HG02943 (cell line): ENCODE measurements around the gene C6orf120.

Experiments used
- ATAC-seq: cut with Tn5 transposase; IDR thresholded peaks from one replicate; pipeline ENCODE4 v1.9.1; 2021; ENCODE audit warnings: mild to moderate bottlenecking, low read depth, moderate library complexity; ENCODE audit not compliant: unreplicated experiment

C6orf120 gene

DNA sequence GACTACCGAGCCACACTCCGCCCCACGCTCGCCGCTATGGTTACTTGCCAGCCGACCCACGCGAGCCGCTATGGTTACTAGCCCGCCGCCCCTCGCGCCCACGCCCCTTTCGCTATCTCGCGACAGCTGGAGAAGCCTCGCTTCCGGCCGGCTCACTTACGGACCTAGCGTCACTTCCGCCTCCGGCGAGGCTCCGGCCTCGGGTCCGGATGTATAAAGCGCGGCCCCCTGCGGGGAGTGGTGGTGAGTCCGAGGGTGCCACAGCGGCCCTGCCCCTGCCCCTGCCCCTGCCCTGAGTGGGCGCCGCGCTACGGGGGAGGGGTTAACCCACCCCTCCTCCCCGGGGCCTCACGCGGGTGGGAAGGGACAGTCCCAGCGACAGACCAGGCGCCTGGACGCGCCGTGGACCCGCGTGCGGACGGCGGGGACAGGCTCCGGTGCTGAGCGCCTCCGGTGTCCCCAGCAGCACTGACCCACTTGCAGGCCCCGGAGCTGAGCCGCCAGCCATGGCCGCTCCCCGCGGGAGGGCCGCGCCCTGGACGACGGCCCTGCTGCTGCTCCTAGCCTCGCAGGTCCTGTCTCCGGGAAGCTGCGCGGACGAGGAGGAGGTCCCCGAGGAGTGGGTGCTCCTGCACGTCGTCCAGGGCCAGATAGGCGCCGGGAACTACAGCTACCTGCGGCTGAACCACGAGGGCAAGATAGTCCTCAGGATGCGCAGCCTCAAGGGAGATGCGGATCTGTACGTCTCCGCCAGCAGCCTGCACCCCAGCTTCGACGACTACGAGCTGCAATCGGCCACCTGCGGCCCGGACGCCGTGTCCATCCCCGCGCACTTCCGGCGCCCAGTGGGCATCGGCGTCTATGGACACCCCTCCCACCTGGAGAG, at the start of gene C6orf120, which contains the start of gene WDR27:
C6orf120 (plus strand) TSS at position 173 of the 886 bp plus-strand sequence; CDS start at position 507, 334 bp downstream.
WDR27 (minus strand) TSS at position 76 of the 886 bp plus-strand sequence. CDS start 13,024 bp downstream, outside the sequence.
- peak; percentile 93 for ATAC-seq

DNA sequence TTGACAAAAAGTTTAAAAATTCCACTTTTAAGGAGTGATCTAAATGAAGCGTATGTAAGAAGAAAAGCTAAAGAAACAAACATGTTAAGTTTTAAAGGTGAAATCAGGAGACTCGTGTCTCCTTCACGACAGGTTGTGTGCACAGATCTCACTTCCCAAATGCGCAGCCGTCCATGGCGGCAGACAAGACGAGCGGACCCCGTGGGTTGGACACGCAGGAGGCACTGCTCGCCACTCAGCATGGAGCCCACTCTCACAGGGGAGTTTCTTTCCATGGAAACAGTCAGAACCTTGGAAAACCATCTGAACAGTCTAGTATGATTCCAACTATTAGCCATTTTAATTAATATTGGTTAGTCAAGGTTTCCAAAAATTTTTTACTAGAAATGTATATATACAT, 49.0 kb upstream of the C6orf120 start:
- ATAC-seq = no peak

DNA sequence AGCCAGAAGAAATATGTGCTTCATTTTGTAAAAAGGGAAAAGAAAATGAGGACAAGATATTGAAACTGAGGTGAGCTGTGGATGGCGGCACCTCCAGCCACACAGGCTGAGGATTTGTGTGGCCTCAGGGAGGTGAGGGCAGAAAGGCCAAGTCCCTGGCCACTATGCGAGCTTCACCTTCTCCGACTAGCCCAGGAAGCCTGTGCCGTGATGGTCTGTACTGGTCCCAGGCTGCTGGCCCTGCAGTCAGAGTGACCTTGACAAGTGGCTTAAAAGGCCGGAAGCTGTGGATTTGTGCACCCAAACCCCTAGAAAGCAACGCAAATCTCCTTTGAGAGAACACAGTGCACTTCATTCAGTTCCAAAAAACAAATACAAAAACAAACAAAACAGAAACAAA, 48.2 kb upstream of the C6orf120 start:
- no peak for ATAC-seq

DNA sequence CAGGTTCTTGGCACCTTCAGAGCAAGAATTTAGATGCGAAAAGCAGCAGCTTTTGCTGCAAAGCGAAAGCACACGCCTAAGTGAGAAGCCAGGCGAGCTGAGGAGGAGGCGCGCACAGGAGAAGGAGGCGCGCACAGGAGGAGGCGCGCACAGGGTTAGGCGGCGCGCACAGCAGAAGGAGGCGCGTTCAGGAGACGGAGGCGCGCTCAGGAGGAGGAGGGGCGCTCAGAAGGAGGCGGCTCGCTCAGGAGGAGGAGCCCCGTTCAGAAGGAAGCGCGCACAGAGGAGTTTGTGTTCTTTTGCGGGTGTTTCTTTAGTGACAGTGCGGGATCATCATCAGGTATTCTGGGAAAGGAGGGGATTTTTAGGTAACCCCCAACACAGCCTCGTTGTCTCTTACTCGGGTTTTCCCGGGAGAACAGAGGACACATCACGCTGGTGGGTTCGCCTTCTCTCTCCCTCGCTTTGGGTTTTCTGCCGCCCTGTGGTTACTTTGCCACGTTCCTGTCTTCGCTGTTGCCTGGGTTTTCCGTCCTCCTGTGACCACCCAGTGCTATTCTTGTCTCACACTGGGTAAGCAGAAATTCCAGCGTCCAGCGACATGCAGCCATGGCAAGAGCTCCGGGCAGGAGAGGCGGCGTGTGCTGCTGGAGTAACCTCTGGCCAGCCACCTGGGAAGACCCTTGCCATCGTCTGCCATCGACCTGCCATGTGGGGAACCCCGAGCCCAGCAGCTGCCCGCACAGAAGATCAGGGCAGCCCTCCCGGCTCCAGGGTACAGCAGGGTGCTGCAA, 47.1 kb upstream of the C6orf120 start:
- peak; percentile 97 for ATAC-seq

DNA sequence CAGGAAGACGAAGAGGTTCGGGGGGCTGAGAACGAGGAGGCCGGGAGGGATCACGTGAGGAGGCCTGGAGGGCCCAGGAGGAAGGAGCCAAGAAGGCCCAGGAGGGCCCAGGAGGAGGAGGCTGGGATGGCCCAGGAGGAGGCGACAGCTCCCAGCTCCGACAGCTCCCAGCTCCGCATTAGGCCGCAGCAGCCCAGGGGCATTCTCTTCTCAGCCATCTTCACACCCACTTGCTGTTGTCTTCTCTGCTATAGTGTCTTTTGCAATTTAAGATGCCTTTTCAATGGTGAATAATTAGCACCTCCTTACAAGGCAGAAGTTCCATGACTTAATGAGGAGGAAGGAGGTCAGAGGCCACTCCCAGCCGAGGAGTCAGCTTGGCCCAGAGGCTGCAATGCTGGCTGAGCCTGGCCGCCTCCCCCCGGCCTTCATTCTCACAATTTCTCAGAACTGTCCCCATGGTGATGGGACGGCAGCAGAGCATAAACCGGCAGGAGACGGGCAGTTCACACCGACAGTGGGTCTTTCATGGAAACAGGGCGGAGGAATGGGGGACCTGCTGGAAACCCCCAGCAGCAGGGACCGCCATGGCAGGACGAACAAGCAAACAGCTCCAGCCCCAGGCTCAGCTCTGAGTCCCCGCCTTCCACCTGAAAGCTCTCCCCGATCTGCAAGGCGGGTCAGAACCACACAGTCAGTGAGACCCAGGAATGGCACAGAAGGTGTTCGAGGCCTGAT, 45.2 kb upstream of the C6orf120 start:
- ATAC-seq = no peak

DNA sequence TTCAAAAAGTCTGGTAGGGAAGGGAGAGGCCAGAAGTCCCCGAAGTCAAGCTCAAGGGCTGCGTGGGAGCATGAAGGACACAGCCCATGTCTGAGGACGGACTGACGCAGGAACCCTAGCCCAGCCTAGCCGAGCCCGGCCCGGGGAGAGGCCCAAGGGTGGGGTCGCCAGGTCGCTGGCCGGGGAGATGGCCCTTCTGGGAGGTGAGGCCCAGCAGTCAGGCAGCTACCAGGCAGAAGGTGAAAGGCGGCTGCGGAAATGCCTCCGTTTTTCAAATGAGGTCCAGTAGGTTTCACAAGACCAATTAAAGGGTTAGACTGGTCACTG, 44.7 kb upstream of the C6orf120 start:
- ATAC-seq = no peak

DNA sequence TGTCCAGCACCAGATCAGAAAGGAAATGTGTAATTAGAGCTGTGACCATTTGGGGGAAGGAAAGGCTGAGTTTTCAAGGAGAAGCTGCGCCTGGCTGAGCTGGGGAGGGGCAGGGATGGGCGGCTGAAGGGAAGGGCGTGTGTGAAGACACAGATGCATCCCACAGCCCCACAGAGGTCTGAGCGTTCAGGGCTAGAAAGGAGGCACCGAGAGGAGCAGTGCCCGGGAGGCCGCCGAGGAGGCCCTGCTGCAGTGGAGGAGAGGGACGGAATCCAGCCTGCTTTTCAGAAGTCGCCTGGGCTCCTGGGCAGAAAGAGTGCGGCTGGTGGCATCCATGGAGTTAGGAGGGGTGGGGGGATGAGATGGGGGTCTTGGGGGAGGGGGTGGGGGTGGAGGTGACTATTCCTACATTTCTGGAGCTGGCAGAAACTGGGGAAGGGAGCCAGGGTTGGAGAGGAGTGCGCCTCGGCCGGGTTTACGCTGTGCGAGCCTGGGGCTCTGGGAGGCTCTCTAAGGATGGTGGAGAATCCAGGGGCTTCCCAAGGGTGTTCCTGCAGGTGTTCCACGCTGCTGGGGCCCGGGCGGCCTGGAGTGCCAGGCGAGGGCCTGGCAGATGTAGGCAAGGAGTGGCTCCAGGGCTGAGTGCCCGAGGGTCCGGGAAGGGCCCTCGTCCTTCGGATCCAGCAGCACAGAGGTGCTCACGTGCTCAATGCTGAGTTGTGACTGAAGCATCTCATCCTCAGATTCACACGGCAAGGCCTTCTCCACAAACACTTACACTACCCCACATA, 41.9 kb upstream of the C6orf120 start:
- no peak for ATAC-seq

DNA sequence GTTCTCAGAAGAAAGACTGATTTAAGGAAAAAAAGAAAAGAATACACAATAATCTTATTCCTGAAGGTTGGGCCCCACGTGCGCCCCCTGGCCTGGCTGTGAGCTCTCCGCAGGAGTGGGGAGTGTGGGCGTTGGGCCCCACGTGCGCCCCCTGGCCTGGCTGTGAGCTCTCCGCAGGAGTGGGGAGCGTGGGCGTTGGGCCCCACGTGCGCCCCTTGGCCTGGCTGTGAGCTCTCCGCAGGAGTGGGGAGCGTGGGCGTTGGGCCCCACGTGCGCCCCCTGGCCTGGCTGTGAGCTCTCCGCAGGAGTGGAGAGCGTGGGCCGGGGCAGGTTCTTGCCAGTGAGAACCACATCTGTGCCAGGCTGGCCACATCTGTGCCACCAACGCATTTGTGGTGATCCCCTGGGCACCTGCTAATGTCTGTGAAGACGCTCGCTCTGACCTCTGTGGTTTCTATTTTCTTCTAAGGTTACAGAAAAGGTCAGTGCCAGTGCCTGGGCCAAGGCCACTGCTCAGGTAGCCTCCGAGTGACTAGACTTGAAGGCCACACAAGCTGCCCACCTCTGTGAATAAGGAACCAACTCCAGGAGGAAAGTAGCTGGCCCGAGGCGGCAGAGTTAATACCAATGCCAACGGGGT, 41.1 kb upstream of the C6orf120 start:
- no peak for ATAC-seq

DNA sequence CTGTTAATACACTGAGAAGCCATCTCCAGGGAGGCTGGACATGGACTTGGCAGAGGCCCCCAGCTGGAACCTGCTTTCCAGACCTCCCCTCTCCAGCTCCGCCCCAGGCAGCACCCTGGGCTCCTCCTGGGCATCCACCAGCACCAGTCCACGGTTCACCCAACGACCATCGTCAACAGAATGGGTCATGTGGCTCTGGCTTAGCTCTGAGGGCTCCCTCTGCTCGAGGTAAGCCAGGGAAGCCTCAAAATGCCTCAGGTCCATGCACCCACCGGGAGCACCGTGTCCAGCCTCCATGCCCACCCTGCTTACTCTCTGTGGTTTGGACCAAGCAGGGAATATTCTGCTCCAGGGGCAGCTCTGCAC, 40.6 kb upstream of the C6orf120 start:
- no peak for ATAC-seq

DNA sequence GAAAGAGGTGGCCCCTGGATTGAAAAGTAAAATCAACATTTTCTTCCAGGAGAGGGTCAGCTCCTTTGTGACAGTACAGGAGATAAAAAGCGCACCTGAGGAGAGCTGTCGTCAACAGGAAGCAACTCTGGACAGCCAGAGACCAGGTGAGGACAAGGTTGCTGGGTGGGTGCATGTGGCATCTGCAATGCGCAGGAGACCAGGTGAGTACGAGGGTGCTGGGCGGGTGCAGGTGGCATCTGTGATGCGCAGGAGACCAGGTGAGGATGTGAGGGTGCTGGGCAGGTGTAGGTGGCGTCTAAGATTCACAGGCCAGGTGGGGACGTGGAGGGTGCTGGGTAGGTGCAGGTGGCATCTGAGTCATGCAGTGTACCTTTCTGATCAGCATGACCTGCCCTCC, 38.5 kb upstream of the C6orf120 start:
- no peak for ATAC-seq

DNA sequence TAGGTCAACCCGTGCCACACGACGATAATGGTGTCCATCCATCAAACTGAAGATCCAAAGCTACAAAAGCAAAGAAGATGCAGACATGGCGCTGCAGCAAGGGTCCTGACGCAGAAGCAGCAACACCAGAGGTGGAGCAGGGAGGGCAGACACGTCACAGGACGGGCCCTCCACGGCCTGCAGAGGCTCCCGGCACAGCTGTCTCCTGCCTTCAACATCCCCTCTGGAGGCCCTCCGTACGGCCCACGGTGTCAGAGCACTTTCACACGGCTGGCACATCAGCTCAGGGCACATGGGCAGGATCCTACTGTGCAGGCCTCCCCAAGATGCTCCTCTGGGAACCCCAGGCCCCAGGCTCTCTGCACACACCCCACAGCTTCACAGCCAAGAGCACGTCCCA, 37.7 kb upstream of the C6orf120 start:
- ATAC-seq = no peak

DNA sequence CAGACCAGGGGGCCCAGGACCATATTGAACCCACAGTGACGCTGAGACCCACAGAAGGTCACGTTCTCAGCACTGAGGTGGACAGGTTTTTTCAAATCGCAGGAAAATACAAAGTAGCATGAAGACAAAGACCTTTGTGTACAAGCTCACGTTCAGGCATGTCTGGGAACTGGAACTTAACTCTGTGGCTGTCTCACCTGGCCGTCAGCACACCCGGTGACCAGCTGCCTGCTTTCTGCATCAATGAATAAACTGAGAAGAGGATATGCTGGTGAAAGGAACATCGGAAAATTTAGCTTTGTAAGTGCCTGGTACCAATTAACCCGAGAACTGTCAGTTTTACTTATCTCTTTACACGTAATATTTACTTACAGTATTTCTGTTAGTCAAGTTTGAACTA, 36.6 kb upstream of the C6orf120 start:
- no peak for ATAC-seq

DNA sequence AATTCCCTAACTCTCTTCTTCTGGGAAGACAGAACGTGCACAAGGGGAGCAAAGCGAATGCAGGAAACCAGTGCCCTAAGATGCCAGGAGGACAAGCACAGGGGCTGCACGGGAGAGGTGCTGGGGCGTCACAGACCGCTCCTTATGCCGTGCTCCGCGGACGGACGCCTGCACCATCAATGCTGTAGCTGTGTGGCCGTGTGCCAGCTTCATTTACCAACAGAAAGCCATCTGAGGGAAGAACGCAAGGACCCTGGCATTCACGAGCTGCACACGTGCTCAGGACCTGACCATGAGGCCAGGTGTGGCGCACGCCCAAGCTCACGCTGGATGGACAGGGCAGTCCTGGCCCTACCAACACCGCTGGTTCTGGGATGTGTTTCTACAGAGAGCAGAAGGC, 35.5 kb upstream of the C6orf120 start:
- no peak for ATAC-seq

DNA sequence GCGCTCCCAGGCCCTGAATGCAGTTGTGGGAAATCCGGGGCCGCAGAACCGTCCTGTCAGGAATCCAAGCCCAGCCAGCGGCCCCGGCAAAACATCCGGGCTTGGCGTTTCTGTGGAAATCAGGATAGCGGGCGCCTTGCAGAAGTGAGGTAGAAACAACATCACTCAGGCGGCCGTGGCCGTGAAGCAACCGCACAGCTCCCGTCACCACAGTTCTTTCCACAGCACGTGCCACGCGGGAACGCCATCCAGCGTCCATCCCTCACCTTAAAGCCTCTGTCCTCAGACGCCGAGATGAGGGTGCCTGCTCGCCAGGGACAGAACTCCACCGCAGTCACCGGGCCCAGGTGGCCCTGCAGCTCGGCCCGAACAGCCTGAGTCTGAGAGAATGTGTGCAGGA, 34.2 kb upstream of the C6orf120 start:
- ATAC-seq = no peak

DNA sequence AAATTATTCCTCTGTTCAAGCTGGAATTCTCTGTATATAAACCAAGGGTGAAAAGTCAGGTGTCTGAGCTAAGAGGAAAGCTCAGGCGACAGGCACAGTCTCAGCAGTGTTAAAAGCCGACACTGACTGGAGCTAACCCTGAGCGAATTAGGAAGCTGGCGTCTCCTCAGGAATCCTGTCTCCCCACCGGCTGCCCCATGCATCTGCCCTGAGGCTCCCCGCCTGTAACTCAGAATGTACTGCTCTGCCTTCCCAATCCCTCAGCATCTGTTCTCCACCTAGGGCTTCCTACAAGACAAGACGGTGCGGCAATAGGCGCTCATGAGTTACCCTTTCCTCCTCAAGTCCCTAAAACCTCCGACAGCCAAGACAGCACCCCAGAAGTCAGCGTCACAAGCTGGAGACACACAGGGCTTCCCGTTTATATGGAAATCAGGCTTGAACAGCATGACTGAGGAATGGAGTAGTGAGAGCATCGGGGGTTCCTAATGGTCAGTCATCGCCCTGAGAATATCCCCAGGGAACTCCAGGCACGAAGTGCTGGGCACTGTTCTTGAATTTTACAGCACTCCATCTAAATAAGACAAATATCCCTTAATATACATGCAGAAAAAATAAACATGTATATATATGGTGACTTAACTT, 33.6 kb upstream of the C6orf120 start:
- ATAC-seq = no peak

DNA sequence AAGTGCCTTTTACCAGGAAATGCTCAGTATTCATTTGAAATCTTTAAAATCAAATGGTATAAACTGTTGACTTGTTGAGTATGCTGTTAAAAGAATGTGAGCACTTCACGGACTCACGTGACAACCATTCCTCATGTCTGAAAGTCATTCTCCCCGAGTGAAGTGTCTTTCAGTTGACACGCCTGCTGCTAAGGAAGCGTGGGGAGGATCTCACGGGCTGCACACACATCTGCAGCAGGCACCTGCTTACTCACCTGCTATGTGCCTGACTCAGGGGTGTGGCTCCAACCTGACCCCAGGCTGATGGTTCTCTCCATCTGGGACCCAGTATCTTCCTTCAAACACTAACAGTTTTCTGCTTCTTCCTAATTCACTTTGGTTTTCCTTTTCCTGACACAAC, 32.8 kb upstream of the C6orf120 start:
- ATAC-seq = no peak

DNA sequence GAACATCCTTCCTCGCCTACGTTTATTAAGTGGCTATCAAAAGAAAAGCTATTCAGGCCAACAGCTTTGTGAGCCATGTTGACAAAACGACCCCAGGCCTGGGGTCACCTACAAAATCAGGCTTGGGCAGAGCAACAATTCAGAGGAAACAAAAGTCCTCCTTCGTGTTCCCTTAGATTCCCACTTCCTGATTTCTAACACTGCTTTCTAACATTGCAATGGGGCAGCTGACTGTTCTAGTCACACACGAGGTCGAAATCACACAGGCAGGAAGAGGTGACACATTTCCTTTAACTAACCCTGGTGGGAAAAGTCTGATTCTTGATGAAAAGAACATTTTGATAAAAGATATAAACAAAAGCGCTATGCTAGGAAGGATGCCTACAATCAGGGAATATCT, 32.0 kb upstream of the C6orf120 start:
- ATAC-seq = no peak

DNA sequence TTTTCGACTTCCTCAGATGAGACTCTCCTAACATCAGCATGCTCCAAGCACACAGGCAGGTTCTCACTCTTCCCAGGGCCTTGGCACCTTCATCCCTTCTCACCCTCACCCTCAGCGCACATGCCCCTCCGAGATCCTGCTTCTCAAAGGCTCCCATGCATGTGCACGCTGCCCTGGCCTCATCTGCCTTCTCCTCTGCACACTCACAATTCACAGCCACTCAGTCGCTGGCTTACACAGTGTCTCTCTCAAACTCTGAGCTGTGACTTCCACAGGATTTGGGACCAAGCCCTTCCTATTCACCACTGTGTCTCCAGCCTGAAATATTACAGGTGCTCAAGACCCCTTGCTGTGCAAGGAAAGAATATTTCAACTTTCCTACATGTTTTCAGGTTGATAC, 30.4 kb upstream of the C6orf120 start:
- no peak for ATAC-seq

DNA sequence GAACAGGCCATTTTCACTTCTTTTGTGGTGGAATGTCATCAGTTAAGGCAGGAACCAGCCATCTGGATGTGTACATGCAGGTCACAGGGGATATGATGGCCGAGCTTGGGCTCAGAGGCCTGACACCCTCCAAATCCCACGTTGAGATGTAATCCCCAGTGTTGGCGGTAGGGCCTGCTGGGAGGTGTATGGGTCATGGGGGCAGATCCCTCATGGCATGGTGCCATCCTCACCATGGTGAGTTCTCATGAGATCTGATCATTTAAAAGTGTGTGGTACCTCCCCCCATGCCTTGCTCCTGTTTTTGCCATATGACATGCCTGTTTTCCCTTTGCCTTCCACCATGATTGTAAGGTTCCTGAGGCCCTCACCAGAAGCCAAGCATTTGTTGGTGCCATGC, 26.9 kb upstream of the C6orf120 start:
- no peak for ATAC-seq
